ENCODE data around the gene DSCAML1. TPM values are rescaled to one million over a fixed set of nuclear protein-coding genes. Genes with fewer than 3 reads are reported as not detected.

The DSCAML1 gene
- total and polyA plus RNA-seq, 10 of the 15 experiments (the other 5 are each of a cell fraction or from before 2014, with no cell fraction given) = 0.03 to 0.18 (median 0.06) TPM; not detected in 1

GRCh38 chr11:117774553-117774952 is 22.5 kb downstream of the DSCAML1 start (continued):
- TF ChIP-seq, protein P1, sequence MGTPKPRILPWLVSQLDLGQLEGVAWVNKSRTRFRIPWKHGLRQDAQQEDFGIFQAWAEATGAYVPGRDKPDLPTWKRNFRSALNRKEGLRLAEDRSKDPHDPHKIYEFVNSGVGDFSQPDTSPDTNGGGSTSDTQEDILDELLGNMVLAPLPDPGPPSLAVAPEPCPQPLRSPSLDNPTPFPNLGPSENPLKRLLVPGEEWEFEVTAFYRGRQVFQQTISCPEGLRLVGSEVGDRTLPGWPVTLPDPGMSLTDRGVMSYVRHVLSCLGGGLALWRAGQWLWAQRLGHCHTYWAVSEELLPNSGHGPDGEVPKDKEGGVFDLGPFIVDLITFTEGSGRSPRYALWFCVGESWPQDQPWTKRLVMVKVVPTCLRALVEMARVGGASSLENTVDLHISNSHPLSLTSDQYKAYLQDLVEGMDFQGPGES (IDR thresholded peaks at IDR 0.05) = no peak
- TF ChIP-seq SMARCA5 (IDR thresholded peaks at IDR 0.05) = no peak
- TF ChIP-seq ASH2L (IDR thresholded peaks at IDR 0.05; ENCODE audit: borderline replicate concordance, low read depth) = no peak
- no peak for TF ChIP-seq BHLHE40 (IDR thresholded peaks at IDR 0.05; ENCODE audit: borderline replicate concordance in 1 of 2, low read depth in 2 of 2, low read length in 1 of 2)
- no peak for TF ChIP-seq SREBF2 (IDR thresholded peaks at IDR 0.05; ENCODE audit: low read length)

GRCh38 chr11:117772360-117772759 is 24.7 kb downstream of the DSCAML1 start:
- no peak overlapping the region for H3K4me2 ChIP-seq (ENCODE audit: control insufficient read depth, insufficient read depth)
- H3K27ac ChIP-seq (ENCODE audit: control insufficient read depth, insufficient read depth) = no peak overlapping the region
- H2AFZ ChIP-seq (ENCODE audit: control insufficient read depth, low read depth, low read length) = no peak overlapping the region
- no peak for TF ChIP-seq CBX5 (IDR thresholded peaks at IDR 0.05; ENCODE audit: low read depth)
- TF ChIP-seq EED (IDR thresholded peaks at IDR 0.05; ENCODE audit: low read depth) = no peak
- TF ChIP-seq SMAD5 (IDR thresholded peaks at IDR 0.05; ENCODE audit: low read depth) = no peak
- no peak for TF ChIP-seq HDAC2 (IDR thresholded peaks at IDR 0.05)
- no peak for TF ChIP-seq ZNF274 (IDR thresholded peaks at IDR 0.05; ENCODE audit: insufficient read depth, insufficient read length)
- TF ChIP-seq ZBTB33 (IDR thresholded peaks at IDR 0.05) = no peak
- no peak for TF ChIP-seq FOXK2 (IDR thresholded peaks at IDR 0.05)
- TF ChIP-seq CHD1 (IDR thresholded peaks at IDR 0.05; ENCODE audit: low read depth, low read length) = no peak
- no peak for TF ChIP-seq SMC3 (IDR thresholded peaks at IDR 0.05; ENCODE audit: borderline replicate concordance, low read length)
- no peak overlapping the region for H3K4me3 ChIP-seq
- intact Hi-C loops (cut with micrococcal nuclease; ENCODE audit: unreplicated experiment) = no loop called here
- no peak overlapping the region for H3K9ac ChIP-seq (ENCODE audit: control insufficient read depth, insufficient read depth, low read length)
- SMC1A ChIA-PET (ENCODE audit: uncharacterized antibody, unreplicated experiment) = no interaction called here
- WGBS (ENCODE audit: insufficient coverage, insufficient replicate concordance, low lambda C conversion rate, missing lambda C conversion rate) = 42% methylated on average over 6 of the region's 6 CpGs
- no peaks in the 10 kb centered on the region for H3K4me1 ChIP-seq (ENCODE audit: control insufficient read depth, insufficient read depth, low read length)
- H3K9me3 ChIP-seq (replicated peaks; ENCODE audit: control insufficient read depth, insufficient read depth, low read length) = no peaks in the 10 kb centered on the region
- peaks cover 3 to 4% of the 10 kb centered on the region in 2 experiments for H3K27me3 ChIP-seq (replicated peaks in 1 of 2; ENCODE audit: control insufficient read depth in 2 of 2, insufficient read depth in 2 of 2, low read length in 1 of 2)
- CTCF ChIA-PET = interaction anchor here (0.7 kb wide), 1 partner anchor 446 kb away, joined by 3 read pairs; no protein-coding TSS in a partner anchor
- no peak for FAIRE-seq
- no peaks in the 10 kb centered on the region for H3K36me3 ChIP-seq (ENCODE audit: control insufficient read depth in 2 of 2, insufficient read depth in 2 of 2, low read length in 1 of 2)
- DNase-seq (ENCODE audit: low read depth, low spot score) = no peak
- RAD21 ChIA-PET (ENCODE audit: unreplicated experiment) = no interaction called here
- in situ Hi-C loops (cut with MboI) = no loop called here
- POLR2A ChIA-PET = no interaction called here
- BruUV-seq (replicated peaks) = no TSS peak
- no peaks in the 10 kb centered on the region for H4K20me1 ChIP-seq (ENCODE audit: control insufficient read depth, insufficient read depth)
- H3K79me2 ChIP-seq (ENCODE audit: control insufficient read depth, insufficient read depth, low read length) = no peaks in the 10 kb centered on the region
- no peak for ATAC-seq

Measured in GM12878 (cell line).